Measurements from ENCODE around the gene TCF7L2.

- TF ChIP-seq REST (IDR thresholded peaks at IDR 0.05; ENCODE audit: borderline replicate concordance) (no peak), CTCF (IDR thresholded peaks at IDR 0.05; ENCODE audit: poor library complexity, severe bottlenecking) (no peak), SMC3 (conservative IDR thresholded peaks at IDR 0.05; ENCODE audit: poor library complexity) (no peak), POLR2AphosphoS5 (IDR thresholded peaks at IDR 0.05) (no peak), RAD21 (conservative IDR thresholded peaks at IDR 0.05) (no peak), EZH2 (IDR thresholded peaks at IDR 0.05; ENCODE audit: borderline replicate concordance, insufficient read depth, low read length, poor library complexity, severe bottlenecking) (no peak), EP300 (conservative IDR thresholded peaks at IDR 0.05; ENCODE audit: poor library complexity, severe bottlenecking) (no peak), MXI1 (conservative IDR thresholded peaks at IDR 0.05; ENCODE audit: poor library complexity, severe bottlenecking) (no peak), TAF1 (IDR thresholded peaks at IDR 0.05; ENCODE audit: low read depth) (no peak)
Observed at GRCh38 chr10:113058523-113059370, 108.7 kb downstream of the TCF7L2 start.
